Keratinocyte (primary cell): ENCODE results near the gene GRM2. TPM values are rescaled to one million over a fixed set of nuclear protein-coding genes. Genes with fewer than 3 reads are reported as not detected.

Experiments
- DNase-seq: peaks from one replicate; pipeline ENCODE4 v3.0.0-alpha.2; 2011; ENCODE audit warnings: low read depth, missing footprints, low spot score
- FAIRE-seq: peaks from 2 replicates; lab custom pipeline; 2011; peaks lifted over from hg19 to GRCh38; lab: Jason Lieb, UNC
- H2AFZ ChIP-seq: 2 replicates; pipeline ENCODE4 v1.6.0; 2012; ENCODE audit warnings: low read length, control low read depth, inconsistent platforms; ENCODE audit not compliant: control insufficient read depth
- H3K27ac ChIP-seq: 2 replicates; pipeline ENCODE4 v1.5.1; 2011; ENCODE audit warnings: low read length; ENCODE audit not compliant: control insufficient read depth, insufficient read depth
- H3K27me3 ChIP-seq: 3 replicates; pipeline ENCODE4 v1.6.0; 2011; ENCODE audit warnings: low read length; ENCODE audit not compliant: control insufficient read depth, insufficient read depth; ENCODE audit errors: extremely low read depth
- H3K36me3 ChIP-seq, 2 experiments: 2 replicates in 1 of 2; 3 replicates in 1 of 2; pipeline ENCODE4 v1.5.1; 2011; ENCODE audit warnings: low read length in 2 of 2, mild to moderate bottlenecking in 1 of 2; ENCODE audit not compliant: control insufficient read depth in 2 of 2, insufficient read depth in 2 of 2; ENCODE audit errors: extremely low read depth in 1 of 2
- H3K4me1 ChIP-seq: 3 replicates; pipeline ENCODE4 v1.5.1; 2011; ENCODE audit warnings: low read length; ENCODE audit not compliant: control insufficient read depth, insufficient read depth; ENCODE audit errors: extremely low read depth
- H3K4me2 ChIP-seq: 3 replicates; pipeline ENCODE4 v1.6.0; 2011; ENCODE audit warnings: low read depth, low read length; ENCODE audit not compliant: control insufficient read depth, insufficient read depth; ENCODE audit errors: extremely low read depth
- H3K4me3 ChIP-seq, 3 experiments: fragments of 200-600 bp in 1 of 3; sonication (generic) in 1 of 3; 2 replicates in 2 of 3; 3 replicates in 1 of 3; pipeline ENCODE4 v1.5.1; 2011 to 2016; ENCODE audit warnings: low read length in 3 of 3, mild to moderate bottlenecking in 3 of 3, control low read depth in 2 of 3, inconsistent platforms in 1 of 3, low read depth in 1 of 3, mixed read lengths in 1 of 3, mixed run types in 1 of 3, moderate library complexity in 1 of 3; ENCODE audit not compliant: control insufficient read depth in 2 of 3, insufficient read depth in 2 of 3; ENCODE audit errors: extremely low read depth in 1 of 3
- H3K79me2 ChIP-seq: 2 replicates; pipeline ENCODE4 v1.6.0; 2012; ENCODE audit warnings: low read length; ENCODE audit not compliant: control insufficient read depth, insufficient read depth
- H3K9ac ChIP-seq: 3 replicates; pipeline ENCODE4 v1.6.0; 2011; ENCODE audit warnings: low read length; ENCODE audit not compliant: control insufficient read depth, insufficient read depth; ENCODE audit errors: extremely low read depth
- H3K9me1 ChIP-seq: 3 replicates; pipeline ENCODE4 v1.6.0; 2011; ENCODE audit warnings: low read length; ENCODE audit not compliant: control insufficient read depth, insufficient read depth; ENCODE audit errors: extremely low read depth
- H3K9me3 ChIP-seq: 2 replicates; pipeline ENCODE4 v1.5.1; 2012; ENCODE audit warnings: low read depth, low read length; ENCODE audit not compliant: control insufficient read depth
- H4K20me1 ChIP-seq: 3 replicates; pipeline ENCODE4 v1.6.0; 2011; ENCODE audit warnings: low read length; ENCODE audit not compliant: control insufficient read depth, insufficient read depth; ENCODE audit errors: extremely low read depth
- EZH2 ChIP-seq: IDR thresholded peaks from one replicate; pipeline ENCODE4 v1.6.1; 2012; ENCODE audit warnings: inconsistent platforms, mild to moderate bottlenecking, low read length, moderate library complexity
- dilution Hi-C: fragments of 300-500 bp; cut with MboI; formaldehyde crosslinking; loops from one replicate; pipeline ENCODE4 v1.7.0; 2020; ENCODE audit warnings: low sequenced_read_pairs; ENCODE audit not compliant: extremely low pct_ligation_motif_present
- polyA plus RNA-seq, 5 experiments: library from polyadenylated mRNA; depleted of rRNA in 3 of 5; stranded (reverse) in 3 of 5; stranded (forward) in 1 of 5; unstranded in 1 of 5; fragments of >200 nt; gene quantifications; 1 replicate in 1 of 5; 2 replicates in 3 of 5; 3 replicates in 1 of 5; pipeline versions ENCODE4 v1.2.1 to v1.2.3, GENCODE V29; 2011 to 2012; ENCODE audit warnings: missing spikeins in 2 of 5, low read depth in 1 of 5, low replicate concordance in 1 of 5
- TF ChIP-seq, protein P1 (sequence below), 3 experiments: IDR thresholded peaks in 1 of 3; conservative IDR thresholded peaks in 1 of 3; optimal IDR thresholded peaks in 1 of 3; 2 replicates in 2 of 3; 3 replicates in 1 of 3; pipeline versions ENCODE3 to v1.5.1; 2011; ENCODE audit warnings: low read length in 3 of 3, mild to moderate bottlenecking in 3 of 3, moderate library complexity in 2 of 3, control low read depth in 1 of 3, inconsistent platforms in 1 of 3; ENCODE audit not compliant: insufficient read depth in 2 of 3; ENCODE audit errors: extremely low read depth in 1 of 3

GRM2 gene
- polyA plus RNA-seq, 1 donor (not counting 4 experiments of a cell fraction or from before 2014, with no cell fraction given): 0.07 TPM

DNA sequence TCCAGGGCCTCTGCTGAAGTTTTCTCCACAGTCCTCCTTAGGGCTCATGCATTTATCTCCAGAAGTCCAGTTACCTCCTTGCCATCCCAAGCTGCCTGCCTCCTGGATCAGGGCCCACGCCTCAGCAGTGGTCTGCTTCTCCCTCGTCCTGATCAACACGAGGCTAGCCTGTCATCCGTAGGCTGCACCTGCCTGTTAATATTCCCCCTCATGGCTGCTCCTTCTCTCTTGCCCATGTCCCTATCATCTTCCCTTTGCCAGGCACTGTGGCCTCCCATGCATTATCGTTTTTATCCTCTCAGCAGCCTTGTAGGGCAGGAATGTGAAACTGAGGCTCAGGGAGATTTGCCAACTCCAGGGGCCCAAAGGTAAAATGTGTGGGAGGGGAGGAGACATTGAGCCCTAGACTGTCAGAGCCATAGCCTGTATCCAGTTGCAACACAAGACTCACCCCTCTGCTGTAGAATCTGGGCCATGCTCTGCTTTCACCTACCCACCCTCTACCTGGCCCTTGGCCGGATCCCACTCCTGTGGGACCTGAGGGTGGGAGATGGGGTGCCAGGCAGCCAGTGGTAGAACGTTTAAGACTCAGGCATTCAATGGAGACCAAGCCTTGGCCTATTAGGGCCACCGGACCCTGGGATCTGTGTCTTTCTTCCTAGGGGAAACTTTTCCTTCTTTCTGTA is 4.6 kb downstream of the GRM2 start:
- H2AFZ ChIP-seq: no peak overlapping the region
- H3K27ac ChIP-seq: no peak overlapping the region
- peaks cover 20% of the 10 kb centered on the region for H3K27me3 ChIP-seq
- peaks cover 3% of the 10 kb centered on the region for H4K20me1 ChIP-seq
- H3K9me3 ChIP-seq: no peaks in the 10 kb centered on the region
- H3K36me3 ChIP-seq: no peaks in the 10 kb centered on the region
- H3K4me2 ChIP-seq: no peak overlapping the region
- peaks cover 4% of the 10 kb centered on the region for H3K4me1 ChIP-seq
- dilution Hi-C loops: no loop called here
- FAIRE-seq (no peak), DNase-seq (no peak)
- H3K9me1 ChIP-seq: no peaks in the 10 kb centered on the region
- H3K4me3 ChIP-seq: no peak overlapping the region
- H3K9ac ChIP-seq: no peak overlapping the region
- no peaks in the 10 kb centered on the region for H3K79me2 ChIP-seq
- TF ChIP-seq, protein P1, sequence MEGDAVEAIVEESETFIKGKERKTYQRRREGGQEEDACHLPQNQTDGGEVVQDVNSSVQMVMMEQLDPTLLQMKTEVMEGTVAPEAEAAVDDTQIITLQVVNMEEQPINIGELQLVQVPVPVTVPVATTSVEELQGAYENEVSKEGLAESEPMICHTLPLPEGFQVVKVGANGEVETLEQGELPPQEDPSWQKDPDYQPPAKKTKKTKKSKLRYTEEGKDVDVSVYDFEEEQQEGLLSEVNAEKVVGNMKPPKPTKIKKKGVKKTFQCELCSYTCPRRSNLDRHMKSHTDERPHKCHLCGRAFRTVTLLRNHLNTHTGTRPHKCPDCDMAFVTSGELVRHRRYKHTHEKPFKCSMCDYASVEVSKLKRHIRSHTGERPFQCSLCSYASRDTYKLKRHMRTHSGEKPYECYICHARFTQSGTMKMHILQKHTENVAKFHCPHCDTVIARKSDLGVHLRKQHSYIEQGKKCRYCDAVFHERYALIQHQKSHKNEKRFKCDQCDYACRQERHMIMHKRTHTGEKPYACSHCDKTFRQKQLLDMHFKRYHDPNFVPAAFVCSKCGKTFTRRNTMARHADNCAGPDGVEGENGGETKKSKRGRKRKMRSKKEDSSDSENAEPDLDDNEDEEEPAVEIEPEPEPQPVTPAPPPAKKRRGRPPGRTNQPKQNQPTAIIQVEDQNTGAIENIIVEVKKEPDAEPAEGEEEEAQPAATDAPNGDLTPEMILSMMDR (optimal IDR thresholded peaks at IDR 0.05 in 1 of 3, IDR thresholded peaks at IDR 0.05 in 1 of 3, conservative IDR thresholded peaks at IDR 0.05 in 1 of 3; ENCODE audit: extremely low read depth in 1 of 3, insufficient read depth in 2 of 3, low read length in 3 of 3): no peak

DNA sequence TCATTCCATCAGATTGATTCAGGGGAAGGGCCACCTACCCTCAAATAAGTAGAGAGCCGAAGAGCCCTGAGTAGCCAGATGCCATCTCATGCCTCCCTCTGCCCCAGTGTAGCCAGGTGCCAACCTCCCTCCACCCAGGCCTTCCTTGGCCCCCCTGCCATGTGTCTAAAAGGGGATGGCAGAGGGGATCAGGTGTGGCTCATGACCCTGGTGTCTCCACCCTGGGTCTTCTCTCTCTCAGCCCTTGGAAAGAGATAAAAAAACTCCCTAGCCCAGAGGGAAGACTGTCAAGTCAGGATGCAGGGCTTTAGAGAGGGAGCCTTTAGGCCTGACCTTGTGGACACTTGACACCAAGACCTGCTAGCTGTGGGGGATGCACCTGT is 5.2 kb downstream of the GRM2 start:
- dilution Hi-C loops: no loop called here
- H3K4me2 ChIP-seq: no peak overlapping the region
- H3K9me3 ChIP-seq: no peaks in the 10 kb centered on the region
- no peaks in the 10 kb centered on the region for H3K9me1 ChIP-seq
- TF ChIP-seq EZH2: no peak
- TF ChIP-seq, protein P1 (optimal IDR thresholded peaks at IDR 0.05 in 1 of 3, IDR thresholded peaks at IDR 0.05 in 1 of 3, conservative IDR thresholded peaks at IDR 0.05 in 1 of 3; ENCODE audit: extremely low read depth in 1 of 3, insufficient read depth in 2 of 3, low read length in 3 of 3): no peak
- H3K27me3 ChIP-seq: peaks cover 19% of the 10 kb centered on the region
- H2AFZ ChIP-seq: no peak overlapping the region
- peaks cover 3% of the 10 kb centered on the region for H3K4me1 ChIP-seq
- no peaks in the 10 kb centered on the region for H3K36me3 ChIP-seq
- DNase-seq (no peak), FAIRE-seq (no peak)
- H3K27ac ChIP-seq: no peak overlapping the region
- H3K4me3 ChIP-seq: no peak overlapping the region
- H3K9ac ChIP-seq: no peak overlapping the region
- H4K20me1 ChIP-seq: peaks cover 3% of the 10 kb centered on the region
- no peaks in the 10 kb centered on the region for H3K79me2 ChIP-seq
